Body of pancreas (tissue), 4 donors: Measurements from ENCODE around the gene KBTBD12. TPM values are rescaled to one million over a fixed set of nuclear protein-coding genes. Genes with fewer than 3 reads are reported as not detected.

ENCODE experiments used
- ATAC-seq: fragments of 150-250 bp; one replicate; pipeline ENCODE4 v1.9.1; 2016
- DNase-seq, 4 donors: peaks; one replicate each; pipeline ENCODE4 v3.0.0-alpha.2; 2019
- H3K27ac ChIP-seq, 4 donors: fragments of 200-600 bp; sonication (generic); 1 replicate in 3 of 4; 2 replicates in 1 of 4; pipeline versions ENCODE4 v1.5.1 to v1.6.1; 2016 to 2019; ENCODE audit warnings: mild to moderate bottlenecking in 1 of 4, mixed read lengths in 1 of 4, moderate library complexity in 1 of 4
- H3K27me3 ChIP-seq, 2 donors: fragments of 200-600 bp; sonication (generic); one replicate each; pipeline ENCODE4 v1.6.0; 2016; ENCODE audit warnings: mild to moderate bottlenecking in 1 of 2
- H3K36me3 ChIP-seq, 2 donors: fragments of 200-600 bp; sonication (generic); replicated peaks in 1 of 2; 2 replicates each; pipeline ENCODE4 v1.5.1; 2016; ENCODE audit warnings: low read depth in 2 of 2; ENCODE audit not compliant: insufficient read depth in 1 of 2
- H3K4me1 ChIP-seq: fragments of 200-600 bp; sonication (generic); one replicate; pipeline ENCODE4 v1.6.0; 2016
- H3K4me3 ChIP-seq, 2 donors: fragments of 200-600 bp; sonication (generic); 1 replicate in 1 of 2; 2 replicates in 1 of 2; pipeline ENCODE4 v1.5.1; 2016 to 2019
- H3K9me3 ChIP-seq, 3 donors: fragments of 200-600 bp; sonication (generic); 1 replicate in 2 of 3; 2 replicates in 1 of 3; pipeline ENCODE4 v1.5.1; 2016
- POLR2A ChIP-seq, 3 donors: fragments of 450-650 bp; IDR thresholded peaks; one replicate each; pipeline ENCODE4 v1.6.1; 2016; ENCODE audit warnings: antibody characterized with exemption in 3 of 3, mild to moderate bottlenecking in 2 of 3
- WGBS, 2 donors: methylation state at CpG; one replicate each; pipeline ENCODE4 v1.1.5; 2017; 5-methylcytosine and 5-hydroxymethylcytosine counted together
- intact Hi-C: fragments of 100-400 bp; cut with DNase I; formaldehyde crosslinking; loops from one replicate; pipeline ENCODE4 v1.15.1; 2023
- total RNA-seq, 2 donors: library from RNA; depleted of rRNA; stranded (reverse); fragments of >200 nt; gene quantifications; one replicate each; pipeline ENCODE4 v1.1.0, GENCODE V29; 2016
- TF ChIP-seq, protein P1 (sequence below), 7 experiments: fragments of 450-650 bp in 4 of 7; fragments of 200-600 bp in 3 of 7; sonication (generic) in 3 of 7; IDR thresholded peaks; one replicate each; pipeline ENCODE4 v1.5.1; 2016 to 2019; ENCODE audit warnings: antibody characterized with exemption in 7 of 7

The KBTBD12 gene
- total RNA-seq, 2 donors from 2014 or later, result 2.0 to 3.4 TPM

DNA sequence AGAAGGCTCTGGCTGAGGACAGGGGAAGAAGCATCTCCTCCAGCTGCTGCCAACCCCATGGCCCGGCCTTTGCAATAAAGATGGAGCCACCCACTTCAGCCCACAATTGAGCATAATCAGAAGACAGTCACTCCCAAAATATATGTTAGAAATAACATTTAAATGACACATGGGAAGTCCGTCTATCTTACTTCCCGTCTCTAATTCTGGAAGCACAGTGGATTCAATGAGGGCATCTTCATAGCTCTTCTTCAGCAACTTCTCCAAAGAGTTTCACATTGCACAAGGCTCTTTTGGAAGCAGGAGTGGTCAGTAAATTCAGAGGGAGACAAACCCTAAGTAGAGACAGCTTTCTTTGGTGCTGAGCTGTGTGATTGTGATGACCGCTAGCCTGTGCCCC lies 70.2 kb downstream of the KBTBD12 start:
- WGBS, 2 donors, result 94 to 95% methylated on average over 4 of the region's 4 CpGs
- ATAC-seq, result no peak

DNA sequence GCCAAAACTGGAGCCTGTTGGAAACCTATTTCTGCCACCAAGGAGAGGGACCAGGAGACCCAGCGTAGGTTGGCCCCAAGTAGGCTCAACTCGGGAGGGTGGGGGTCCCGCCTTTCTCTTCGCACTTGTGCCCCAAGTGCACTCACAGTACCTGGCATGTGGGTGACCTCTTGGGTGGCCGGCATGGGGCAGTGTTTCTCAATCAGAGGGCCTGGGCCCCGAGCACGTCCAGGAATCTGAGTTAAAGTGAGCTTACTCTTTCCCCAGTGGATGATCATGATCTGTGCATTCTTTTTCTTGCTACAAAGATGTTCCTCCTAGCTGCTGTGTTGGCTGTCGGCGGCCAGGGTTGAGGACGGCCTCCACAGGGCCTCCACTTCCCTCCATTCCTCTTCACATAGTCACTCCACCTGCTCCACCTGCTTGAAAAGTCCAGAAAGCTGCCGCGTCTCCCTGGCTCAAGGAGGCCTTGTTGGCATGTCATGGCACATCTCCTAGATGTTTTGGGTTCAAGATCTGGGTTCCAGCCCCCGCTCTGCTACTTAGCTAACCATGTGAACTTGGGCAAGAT lies 70.7 kb downstream of the KBTBD12 start:
- Histone ChIP-seq H3K27me3 (no peaks in the 10 kb centered on the region), H3K4me1 (no peaks in the 10 kb centered on the region), H3K9me3 (no peaks in the 10 kb centered on the region), H3K36me3 (no peaks in the 10 kb centered on the region), H3K27ac (no peak overlapping the region), H3K4me3 (no peak overlapping the region)
- no peak for ATAC-seq
- 89% methylated on average over 10 to 13 of the region's 13 CpGs for WGBS, 2 donors
- intact Hi-C loops, result no loop called here
- TF ChIP-seq, protein P1, sequence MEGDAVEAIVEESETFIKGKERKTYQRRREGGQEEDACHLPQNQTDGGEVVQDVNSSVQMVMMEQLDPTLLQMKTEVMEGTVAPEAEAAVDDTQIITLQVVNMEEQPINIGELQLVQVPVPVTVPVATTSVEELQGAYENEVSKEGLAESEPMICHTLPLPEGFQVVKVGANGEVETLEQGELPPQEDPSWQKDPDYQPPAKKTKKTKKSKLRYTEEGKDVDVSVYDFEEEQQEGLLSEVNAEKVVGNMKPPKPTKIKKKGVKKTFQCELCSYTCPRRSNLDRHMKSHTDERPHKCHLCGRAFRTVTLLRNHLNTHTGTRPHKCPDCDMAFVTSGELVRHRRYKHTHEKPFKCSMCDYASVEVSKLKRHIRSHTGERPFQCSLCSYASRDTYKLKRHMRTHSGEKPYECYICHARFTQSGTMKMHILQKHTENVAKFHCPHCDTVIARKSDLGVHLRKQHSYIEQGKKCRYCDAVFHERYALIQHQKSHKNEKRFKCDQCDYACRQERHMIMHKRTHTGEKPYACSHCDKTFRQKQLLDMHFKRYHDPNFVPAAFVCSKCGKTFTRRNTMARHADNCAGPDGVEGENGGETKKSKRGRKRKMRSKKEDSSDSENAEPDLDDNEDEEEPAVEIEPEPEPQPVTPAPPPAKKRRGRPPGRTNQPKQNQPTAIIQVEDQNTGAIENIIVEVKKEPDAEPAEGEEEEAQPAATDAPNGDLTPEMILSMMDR (IDR thresholded peaks at IDR 0.05), result no peak
- no peak for TF ChIP-seq POLR2A (IDR thresholded peaks at IDR 0.05)
- no peak for DNase-seq

More for the DNA sequence above, 70.2 kb downstream of the KBTBD12 start:
- no peak overlapping the region for H3K27ac ChIP-seq
- no peak for DNase-seq
- H3K4me3 ChIP-seq, result no peak overlapping the region
- no peaks in the 10 kb centered on the region for H3K27me3 ChIP-seq
- no peak for TF ChIP-seq POLR2A (IDR thresholded peaks at IDR 0.05)
- TF ChIP-seq, protein P1 (IDR thresholded peaks at IDR 0.05), result no peak
- intact Hi-C loops, result no loop called here
- H3K36me3 ChIP-seq, result no peaks in the 10 kb centered on the region
- no peaks in the 10 kb centered on the region for H3K9me3 ChIP-seq
- H3K4me1 ChIP-seq, result no peaks in the 10 kb centered on the region

DNA sequence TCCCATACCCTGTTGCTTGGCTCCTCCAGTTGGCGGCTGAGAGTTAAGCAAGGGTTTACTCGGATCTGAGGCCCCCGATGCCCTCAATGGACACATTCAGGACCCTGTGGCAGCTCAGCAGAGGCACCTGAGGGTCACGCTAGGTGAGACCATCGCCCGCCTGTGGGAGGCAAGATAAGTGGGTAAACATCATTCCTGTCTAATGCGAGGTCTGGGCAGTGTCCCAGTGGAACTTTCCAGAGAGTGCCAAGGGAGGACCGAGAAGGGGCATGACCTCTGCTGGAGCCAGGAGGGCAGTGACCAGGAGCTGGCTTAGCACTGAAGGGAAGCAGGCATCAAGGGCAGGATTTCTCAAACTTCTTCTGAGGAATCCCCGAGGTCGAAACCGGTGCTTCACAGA lies 71.8 kb downstream of the KBTBD12 start:
- H3K9me3 ChIP-seq, result no peaks in the 10 kb centered on the region
- ATAC-seq (no peak), DNase-seq (no peak)
- WGBS, 2 donors, result 60 to 77% methylated on average over 11 of the region's 11 CpGs
- H3K27ac ChIP-seq, result no peak overlapping the region
- intact Hi-C loops, result no loop called here
- no peaks in the 10 kb centered on the region for H3K4me1 ChIP-seq
- no peak overlapping the region for H3K4me3 ChIP-seq
- H3K36me3 ChIP-seq, result no peaks in the 10 kb centered on the region
- no peak for TF ChIP-seq POLR2A (IDR thresholded peaks at IDR 0.05)
- TF ChIP-seq, protein P1 (IDR thresholded peaks at IDR 0.05), result no peak
- no peaks in the 10 kb centered on the region for H3K27me3 ChIP-seq

DNA sequence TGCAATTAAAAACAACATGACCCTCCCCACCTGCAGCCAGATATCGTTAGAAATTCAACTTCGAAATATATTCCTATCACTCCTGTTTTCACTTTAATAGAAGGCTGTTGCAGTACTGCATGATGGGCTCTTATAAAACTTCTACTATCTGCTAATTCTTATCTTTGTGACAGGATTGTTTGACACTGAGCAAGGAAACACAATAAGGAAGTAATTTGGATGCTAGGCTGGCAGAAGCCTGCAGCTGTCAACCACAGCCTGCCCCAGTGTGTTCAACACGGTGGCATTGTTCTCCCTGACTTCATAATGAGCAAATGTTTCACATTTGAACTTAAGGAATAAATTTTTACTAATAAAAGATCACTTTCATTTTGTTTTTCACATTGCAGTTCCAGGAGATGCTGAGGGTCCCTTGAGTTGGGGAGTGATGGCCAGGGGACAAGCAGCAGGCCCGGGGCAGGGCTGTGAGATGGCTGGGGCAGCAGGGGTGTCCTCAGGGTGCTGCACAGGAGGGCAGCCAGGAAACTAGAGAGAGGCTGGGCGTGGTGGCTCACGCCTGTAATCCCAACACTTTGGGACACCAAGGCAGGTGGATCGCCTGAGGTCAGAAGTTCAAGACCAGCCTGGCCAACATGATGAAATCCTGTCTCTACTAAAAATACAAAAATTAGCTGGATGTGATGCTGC lies 72.4 kb downstream of the KBTBD12 start:
- Histone ChIP-seq H3K27me3 (no peaks in the 10 kb centered on the region), H3K27ac (no peak overlapping the region), H3K4me1 (no peaks in the 10 kb centered on the region), H3K4me3 (no peak overlapping the region), H3K9me3 (no peaks in the 10 kb centered on the region), H3K36me3 (no peaks in the 10 kb centered on the region)
- DNase-seq (no peak), ATAC-seq (no peak)
- TF ChIP-seq, protein P1 (IDR thresholded peaks at IDR 0.05), result no peak
- no peak for TF ChIP-seq POLR2A (IDR thresholded peaks at IDR 0.05)
- intact Hi-C loops, result no loop called here
- 82 to 88% methylated on average over 5 to 7 of the region's 7 CpGs for WGBS, 2 donors
